Endodermal cell (in vitro differentiated cells): ENCODE measurements around the gene PRLHR. TPM values are rescaled to one million over a fixed set of nuclear protein-coding genes. Genes with fewer than 3 reads are reported as not detected.

Experiments used
- DNase-seq: peaks from one replicate; pipeline ENCODE4 v3.0.0-alpha.2; 2017
- H3K27ac ChIP-seq: 2 replicates; pipeline ENCODE4 v1.5.1; 2013; ENCODE audit warnings: mild to moderate bottlenecking, low read depth, low read length, moderate library complexity
- H3K27me3 ChIP-seq: 2 replicates; pipeline ENCODE4 v1.6.1; 2013; ENCODE audit warnings: mild to moderate bottlenecking, low read length, moderate library complexity; ENCODE audit not compliant: insufficient read depth, control insufficient read depth, poor library complexity, severe bottlenecking
- H3K36me3 ChIP-seq: 2 replicates; pipeline ENCODE4 v1.7.0; 2013; ENCODE audit warnings: mild to moderate bottlenecking, low read length, moderate library complexity; ENCODE audit not compliant: control insufficient read depth, insufficient read depth
- H3K4me1 ChIP-seq: one replicate; pipeline ENCODE4 v1.7.0; 2013; ENCODE audit warnings: low read length; ENCODE audit not compliant: control insufficient read depth, insufficient read depth
- H3K4me3 ChIP-seq: 2 replicates; pipeline ENCODE4 v1.5.1; 2013; ENCODE audit warnings: mild to moderate bottlenecking, low read length, moderate library complexity
- H3K9ac ChIP-seq: 2 replicates; pipeline ENCODE4 v1.6.1; 2013; ENCODE audit warnings: mild to moderate bottlenecking, low read length, moderate library complexity; ENCODE audit not compliant: poor library complexity, severe bottlenecking; ENCODE audit errors: extremely low read depth
- H3K9me3 ChIP-seq: 2 replicates; pipeline ENCODE4 v1.6.1; 2013; ENCODE audit warnings: mild to moderate bottlenecking, low read length, moderate library complexity; ENCODE audit not compliant: control insufficient read depth
- H3K27ac Mint-ChIP-seq: 2 replicates; pipeline ENCODE4 v1.8.0; 2020; ENCODE audit warnings: mixed read lengths
- H3K27me3 Mint-ChIP-seq: 2 replicates; pipeline ENCODE4 v1.8.0; 2021; ENCODE audit warnings: mild to moderate bottlenecking, mixed read lengths; ENCODE audit not compliant: insufficient read depth
- H3K36me3 Mint-ChIP-seq: 2 replicates; pipeline ENCODE4 v1.8.0; 2020; ENCODE audit warnings: low read depth, mixed read lengths
- H3K4me1 Mint-ChIP-seq: 2 replicates; pipeline ENCODE4 v1.8.0; 2020; ENCODE audit warnings: mixed read lengths
- H3K4me3 Mint-ChIP-seq: 2 replicates; pipeline ENCODE4 v1.8.0; 2020; ENCODE audit warnings: mild to moderate bottlenecking, moderate library complexity, mixed read lengths
- H3K9me3 Mint-ChIP-seq: 2 replicates; pipeline ENCODE4 v1.8.0; 2020; ENCODE audit warnings: mild to moderate bottlenecking, mixed read lengths
- WGBS, 2 experiments: methylation state at CpG; one replicate each; pipeline versions ENCODE4 v1.1.5 to v1.1.7; 2013; ENCODE audit warnings: missing lambda C conversion rate in 2 of 2, mixed read lengths in 1 of 2; ENCODE audit not compliant: insufficient coverage in 1 of 2, insufficient read length in 1 of 2; 5-methylcytosine and 5-hydroxymethylcytosine counted together
- total RNA-seq, 2 donors: library from RNA; stranded (reverse); fragmentation: NEBNext Ultra II Directional in 1 of 2; extraction: Animal tissue kit (Norgen Biotek cat#: 25700) in 1 of 2; gene quantifications; 2 replicates in 1 of 2; 3 replicates in 1 of 2; pipeline ENCODE4 v1.2.1, GENCODE V29; 2021
- TF ChIP-seq, protein P1 (sequence below): fragments of 200-600 bp; sonication (generic); conservative IDR thresholded peaks from 2 replicates; pipeline ENCODE4 v1.5.0; 2021; ENCODE audit warnings: antibody characterized with exemption, mild to moderate bottlenecking

Gene PRLHR
- total RNA-seq, 2 donors from 2014 or later, result not detected

DNA sequence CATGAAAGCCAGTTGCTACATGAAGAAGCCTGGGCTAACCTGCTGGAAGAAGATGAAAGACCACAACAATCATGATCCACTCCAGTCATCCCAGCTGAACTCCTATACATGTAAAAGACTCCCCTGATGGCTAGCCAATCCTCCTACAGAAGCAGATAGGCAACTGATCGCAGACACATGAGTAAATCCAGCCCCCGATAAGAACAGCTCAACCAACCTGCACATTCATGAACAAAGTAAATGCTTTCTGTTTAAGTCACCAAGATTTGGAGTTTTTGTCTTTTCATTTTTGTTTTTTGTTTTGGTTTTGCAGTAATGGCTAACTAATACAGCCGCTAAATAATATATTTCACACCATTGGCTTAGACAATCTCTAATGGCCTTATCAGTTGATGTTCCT, 53.7 kb downstream of the PRLHR start:
- TF ChIP-seq, protein P1, sequence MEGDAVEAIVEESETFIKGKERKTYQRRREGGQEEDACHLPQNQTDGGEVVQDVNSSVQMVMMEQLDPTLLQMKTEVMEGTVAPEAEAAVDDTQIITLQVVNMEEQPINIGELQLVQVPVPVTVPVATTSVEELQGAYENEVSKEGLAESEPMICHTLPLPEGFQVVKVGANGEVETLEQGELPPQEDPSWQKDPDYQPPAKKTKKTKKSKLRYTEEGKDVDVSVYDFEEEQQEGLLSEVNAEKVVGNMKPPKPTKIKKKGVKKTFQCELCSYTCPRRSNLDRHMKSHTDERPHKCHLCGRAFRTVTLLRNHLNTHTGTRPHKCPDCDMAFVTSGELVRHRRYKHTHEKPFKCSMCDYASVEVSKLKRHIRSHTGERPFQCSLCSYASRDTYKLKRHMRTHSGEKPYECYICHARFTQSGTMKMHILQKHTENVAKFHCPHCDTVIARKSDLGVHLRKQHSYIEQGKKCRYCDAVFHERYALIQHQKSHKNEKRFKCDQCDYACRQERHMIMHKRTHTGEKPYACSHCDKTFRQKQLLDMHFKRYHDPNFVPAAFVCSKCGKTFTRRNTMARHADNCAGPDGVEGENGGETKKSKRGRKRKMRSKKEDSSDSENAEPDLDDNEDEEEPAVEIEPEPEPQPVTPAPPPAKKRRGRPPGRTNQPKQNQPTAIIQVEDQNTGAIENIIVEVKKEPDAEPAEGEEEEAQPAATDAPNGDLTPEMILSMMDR, result no peak
- H3K36me3 Mint-ChIP-seq, result no peaks in the 10 kb centered on the region
- Histone ChIP-seq H3K9ac (no peak overlapping the region), H3K36me3 (no peaks in the 10 kb centered on the region), H3K27me3 (peaks cover 16% of the 10 kb centered on the region), H3K9me3 (no peaks in the 10 kb centered on the region), H3K27ac (no peak overlapping the region), H3K4me3 (no peak overlapping the region), H3K4me1 (no peaks in the 10 kb centered on the region)
- no peak overlapping the region for H3K4me3 Mint-ChIP-seq
- H3K27ac Mint-ChIP-seq, result no peak overlapping the region
- H3K27me3 Mint-ChIP-seq, result peaks cover 27% of the 10 kb centered on the region
- WGBS, 2 experiments, result 96% methylated on average over 3 of the region's 3 CpGs; no CpG with 5 or more reads in 1 of the 2 experiments
- no peak for DNase-seq
- H3K4me1 Mint-ChIP-seq, result peaks cover 1% of the 10 kb centered on the region
- H3K9me3 Mint-ChIP-seq, result no peaks in the 10 kb centered on the region

Other genes with a start within 250 kb of the PRLHR start
- gene CACUL1, start 159.3 kb upstream of the PRLHR start, total RNA-seq, result 10 to 100 TPM; 37.5 to 38.9 TPM